ENCODE results near the gene NFIC. TPM values are rescaled to one million over a fixed set of nuclear protein-coding genes. Genes with fewer than 3 reads are reported as not detected.
"Not testable (repeated sequence)": the region's sequence is repeated elsewhere in the genome, so short reads cannot be mapped to it uniquely, and the experiment has no call there.

NFIC gene
- total RNA-seq, 1 experiment from 2014 or later: 75.6 TPM

GRCh38 chr19:3387645-3388589 is 21.5 kb downstream of the NFIC start:
- H3K36me3 ChIP-seq (ENCODE audit: low read depth): no peaks in the 10 kb centered on the region
- no peaks in the 10 kb centered on the region for H3K9me3 ChIP-seq (ENCODE audit: insufficient read depth, low read depth)
- peak in 1 of 2 experiments; percentile 80 for DNase-seq
- H3K79me2 ChIP-seq (ENCODE audit: low read depth): peaks cover 44% of the 10 kb centered on the region
- peaks cover 55% of the 10 kb centered on the region for H4K20me1 ChIP-seq (ENCODE audit: insufficient read depth)
- no peaks in the 10 kb centered on the region for H3K9me2 ChIP-seq (ENCODE audit: insufficient read depth)
- ChIA-PET POLR2A (ENCODE audit: unreplicated experiment) (no interaction called here), CTCF (no interaction called here)
- no peak overlapping the region for H3K4me2 ChIP-seq
- no peak overlapping the region for H3K4me3 ChIP-seq
- H3F3A ChIP-seq (ENCODE audit: insufficient read depth, low read depth): peaks cover 4% of the 10 kb centered on the region; the same call in 1 of the 2 replicates
- no TSS peak for BruUV-seq (replicated peaks)
- no peak overlapping the region for H3K27ac ChIP-seq
- H3K4me1 ChIP-seq (replicated peaks; ENCODE audit: insufficient read depth): no peaks in the 10 kb centered on the region
- H2AFZ ChIP-seq: no peak overlapping the region
- no peaks in the 10 kb centered on the region for H3K27me3 ChIP-seq (ENCODE audit: insufficient read depth, low read depth)
- TF ChIP-seq EZH2 (IDR thresholded peaks at IDR 0.05; ENCODE audit: low read depth) (no peak), CTCF (conservative IDR thresholded peaks at IDR 0.05) (no peak)
- intact Hi-C loops (cut with micrococcal nuclease; ENCODE audit: unreplicated experiment): no loop called here

- H3F3A ChIP-seq (ENCODE audit: insufficient read depth, low read depth): peaks cover 4% of the 10 kb centered on the region; the same call in 1 of the 2 replicates
- H3K4me2 ChIP-seq: no peak overlapping the region
- no peak overlapping the region for H3K4me3 ChIP-seq
- no peak overlapping the region for H2AFZ ChIP-seq
- no TSS peak for BruUV-seq (replicated peaks)
- H3K27me3 ChIP-seq (ENCODE audit: insufficient read depth, low read depth): no peaks in the 10 kb centered on the region
- H4K20me1 ChIP-seq (ENCODE audit: insufficient read depth): peaks cover 45% of the 10 kb centered on the region
- no peak for TF ChIP-seq EZH2 (IDR thresholded peaks at IDR 0.05; ENCODE audit: low read depth)
- no peak for TF ChIP-seq CTCF (conservative IDR thresholded peaks at IDR 0.05)
- intact Hi-C loops (cut with micrococcal nuclease; ENCODE audit: unreplicated experiment): no loop called here
- no peak overlapping the region for H3K27ac ChIP-seq
- H3K36me3 ChIP-seq (ENCODE audit: low read depth): no peaks in the 10 kb centered on the region
- no peak for DNase-seq
- H3K4me1 ChIP-seq (replicated peaks; ENCODE audit: insufficient read depth): no peaks in the 10 kb centered on the region
- ChIA-PET POLR2A (ENCODE audit: unreplicated experiment) (no interaction called here), CTCF (no interaction called here)
- peaks cover 36% of the 10 kb centered on the region for H3K79me2 ChIP-seq (ENCODE audit: low read depth)
- no peaks in the 10 kb centered on the region for H3K9me3 ChIP-seq (ENCODE audit: insufficient read depth, low read depth)
- H3K9me2 ChIP-seq (ENCODE audit: insufficient read depth): no peaks in the 10 kb centered on the region
Measured at GRCh38 chr19:3389446-3389778, 23.0 kb downstream of the NFIC start.

GRCh38 chr19:3389876-3390371 is 23.5 kb downstream of the NFIC start:
- no peaks in the 10 kb centered on the region for H3K27me3 ChIP-seq (ENCODE audit: insufficient read depth, low read depth)
- POLR2A ChIA-PET (ENCODE audit: unreplicated experiment): no interaction called here
- no peak overlapping the region for H3K27ac ChIP-seq
- no peak overlapping the region for H3K4me3 ChIP-seq
- peaks cover 50% of the 10 kb centered on the region for H4K20me1 ChIP-seq (ENCODE audit: insufficient read depth)
- peaks cover 4% of the 10 kb centered on the region; the same call in 1 of the 2 replicates for H3F3A ChIP-seq (ENCODE audit: insufficient read depth, low read depth)
- no peak overlapping the region for H2AFZ ChIP-seq
- intact Hi-C loops (cut with micrococcal nuclease; ENCODE audit: unreplicated experiment): no loop called here
- peaks cover 33% of the 10 kb centered on the region for H3K79me2 ChIP-seq (ENCODE audit: low read depth)
- H3K9me2 ChIP-seq (ENCODE audit: insufficient read depth): no peaks in the 10 kb centered on the region
- H3K4me2 ChIP-seq: no peak overlapping the region
- CTCF ChIA-PET: no interaction called here
- no TSS peak for BruUV-seq (replicated peaks)
- H3K36me3 ChIP-seq (ENCODE audit: low read depth): no peaks in the 10 kb centered on the region
- TF ChIP-seq EZH2 (IDR thresholded peaks at IDR 0.05; ENCODE audit: low read depth) (no peak), CTCF (conservative IDR thresholded peaks at IDR 0.05) (no peak)
- no peaks in the 10 kb centered on the region for H3K9me3 ChIP-seq (ENCODE audit: insufficient read depth, low read depth)
- no peaks in the 10 kb centered on the region for H3K4me1 ChIP-seq (replicated peaks; ENCODE audit: insufficient read depth)
- peak in 1 of 2 experiments; percentile 43 for DNase-seq

GRCh38 chr19:3391911-3392310 is 25.5 kb downstream of the NFIC start:
- Histone ChIP-seq H4K20me1 (ENCODE audit: insufficient read depth) (peaks cover 44% of the 10 kb centered on the region), H3K79me2 (ENCODE audit: low read depth) (peaks cover 16% of the 10 kb centered on the region)
- CTCF ChIA-PET; BruUV-seq (replicated peaks); H3K4me1 ChIP-seq (replicated peaks; ENCODE audit: insufficient read depth); H3K4me3 ChIP-seq; H2AFZ ChIP-seq; H3F3A ChIP-seq (ENCODE audit: insufficient read depth, low read depth); H3K9me3 ChIP-seq (ENCODE audit: insufficient read depth, low read depth); DNase-seq; H3K4me2 ChIP-seq; intact Hi-C loops (cut with micrococcal nuclease; ENCODE audit: unreplicated experiment); H3K27me3 ChIP-seq (ENCODE audit: insufficient read depth, low read depth); H3K36me3 ChIP-seq (ENCODE audit: low read depth); H3K27ac ChIP-seq; H3K9me2 ChIP-seq (ENCODE audit: insufficient read depth): not testable (repeated sequence)
- POLR2A ChIA-PET (ENCODE audit: unreplicated experiment): interaction anchor here (0.7 kb wide), 1 partner anchor 35 kb away, joined by 28 read pairs; no protein-coding TSS in a partner anchor
